IPS DF 6.9 (cell line): ENCODE measurements around the gene RHO.
"Not testable (repeated sequence)": the region's sequence is repeated elsewhere in the genome, so short reads cannot be mapped to it uniquely, and the experiment has no call there.

ENCODE experiments used
- DNase-seq: peaks from one replicate; pipeline ENCODE4 v3.0.0-alpha.2; 2013; ENCODE audit warnings: low read depth, low spot score
- H3K27ac ChIP-seq: one replicate; pipeline ENCODE4 v1.5.1; 2013; ENCODE audit warnings: low read length, control low read depth
- H3K27me3 ChIP-seq: 2 replicates; pipeline ENCODE4 v1.6.1; 2013; ENCODE audit warnings: mild to moderate bottlenecking, low read length; ENCODE audit not compliant: control insufficient read depth, insufficient read depth
- H3K36me3 ChIP-seq: 2 replicates; pipeline ENCODE4 v1.6.1; 2013; ENCODE audit warnings: low read length; ENCODE audit not compliant: control insufficient read depth, insufficient read depth
- H3K4me1 ChIP-seq: 2 replicates; pipeline ENCODE4 v1.6.1; 2013; ENCODE audit warnings: low read length; ENCODE audit not compliant: control insufficient read depth, insufficient read depth
- H3K4me3 ChIP-seq: 2 replicates; pipeline ENCODE4 v1.5.1; 2013; ENCODE audit warnings: mild to moderate bottlenecking, low read length
- H3K9me3 ChIP-seq: 2 replicates; pipeline ENCODE4 v1.6.1; 2013; ENCODE audit warnings: low read length, inconsistent platforms; ENCODE audit not compliant: control insufficient read depth, insufficient read depth
- WGBS: extraction: QIAGEN DNeasy Blood & Tissue Kit; methylation state at CpG from one replicate; pipeline ENCODE4 v1.1.7; 2013; ENCODE audit warnings: mixed read lengths, missing lambda C conversion rate; ENCODE audit not compliant: insufficient read length, insufficient coverage; 5-methylcytosine and 5-hydroxymethylcytosine counted together

Gene RHO

DNA sequence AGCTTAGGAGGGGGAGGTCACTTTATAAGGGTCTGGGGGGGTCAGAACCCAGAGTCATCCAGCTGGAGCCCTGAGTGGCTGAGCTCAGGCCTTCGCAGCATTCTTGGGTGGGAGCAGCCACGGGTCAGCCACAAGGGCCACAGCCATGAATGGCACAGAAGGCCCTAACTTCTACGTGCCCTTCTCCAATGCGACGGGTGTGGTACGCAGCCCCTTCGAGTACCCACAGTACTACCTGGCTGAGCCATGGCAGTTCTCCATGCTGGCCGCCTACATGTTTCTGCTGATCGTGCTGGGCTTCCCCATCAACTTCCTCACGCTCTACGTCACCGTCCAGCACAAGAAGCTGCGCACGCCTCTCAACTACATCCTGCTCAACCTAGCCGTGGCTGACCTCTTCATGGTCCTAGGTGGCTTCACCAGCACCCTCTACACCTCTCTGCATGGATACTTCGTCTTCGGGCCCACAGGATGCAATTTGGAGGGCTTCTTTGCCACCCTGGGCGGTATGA is at the start of gene RHO:
TSS of gene RHO (plus strand) at position 51 of the 512 bp plus-strand sequence. CDS start at position 146, 95 bp downstream.
- DNase-seq: no peak
- Histone ChIP-seq H3K9me3 (no peaks in the 10 kb centered on the region), H3K27ac (no peak within 1 kb of the TSS), H3K4me3 (no peak within 1 kb of the TSS), H3K36me3 (no peaks in the 10 kb centered on the region), H3K27me3 (no peaks in the 10 kb centered on the region), H3K4me1 (peaks cover 5% of the 10 kb centered on the region)
- WGBS: no CpG with 5 or more reads among the region's 18 CpGs

DNA sequence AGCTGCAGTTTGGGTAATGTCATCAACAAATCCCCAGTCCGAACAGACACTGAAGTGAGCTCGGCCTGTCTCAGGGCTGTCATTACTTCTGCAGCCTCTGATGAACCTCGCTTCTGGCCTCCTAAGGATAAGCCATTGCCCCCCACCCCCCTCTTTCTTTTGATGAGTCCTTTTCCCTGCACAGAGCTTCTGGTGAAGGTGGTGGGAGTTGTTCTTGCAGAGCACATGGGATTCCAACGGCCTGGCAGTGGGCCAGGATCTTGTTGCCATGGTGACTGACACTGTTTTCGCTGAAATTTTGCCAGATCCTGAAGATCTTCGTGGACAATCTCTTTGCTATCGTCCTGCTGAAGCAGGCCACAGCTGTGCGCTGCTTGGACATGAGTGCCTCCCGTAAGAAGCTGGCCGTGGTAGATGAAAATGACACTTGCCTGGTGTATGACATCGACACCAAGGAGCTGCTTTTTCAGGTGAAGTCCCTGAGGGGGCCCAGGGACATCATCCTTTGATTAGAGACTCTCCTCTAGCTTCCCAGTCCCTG is 47.1 kb upstream of the RHO start:
- not testable (repeated sequence) for DNase-seq, H3K27ac ChIP-seq, H3K4me3 ChIP-seq, H3K4me1 ChIP-seq, H3K9me3 ChIP-seq, H3K36me3 ChIP-seq, H3K27me3 ChIP-seq
- WGBS: no CpG with 5 or more reads among the region's 11 CpGs

DNA sequence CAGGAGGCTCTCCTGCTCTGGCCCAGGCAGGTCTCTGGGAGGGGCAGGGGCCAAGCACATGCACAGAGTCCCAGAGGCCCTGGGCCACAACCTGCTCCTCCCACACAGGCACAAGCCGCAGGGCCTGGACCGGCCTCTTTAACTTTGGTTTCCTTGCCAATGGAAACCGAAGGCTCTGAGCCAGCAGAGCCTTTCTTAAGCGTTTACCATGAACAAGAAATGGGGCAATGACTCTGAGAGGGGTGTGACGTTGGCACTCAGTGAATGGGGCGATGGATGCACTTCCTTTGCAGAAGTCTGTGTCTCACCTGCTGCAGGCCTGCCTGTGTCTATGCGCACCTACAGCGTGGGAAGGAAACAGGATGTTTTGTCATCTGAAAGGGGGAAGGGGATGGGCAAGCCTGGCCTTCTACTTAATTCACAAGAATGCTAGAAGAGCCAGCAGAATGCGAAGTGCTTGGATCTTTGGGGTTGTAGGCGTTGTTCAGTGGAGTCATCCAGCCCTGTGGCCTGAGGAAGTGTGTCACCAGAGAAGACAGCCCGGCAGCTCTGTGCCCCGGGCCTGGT is 46.6 kb upstream of the RHO start:
- Histone ChIP-seq H3K9me3 (no peaks in the 10 kb centered on the region), H3K36me3 (0 out of 2 replicates have a peak, but pooled peaks cover 3% of the 10 kb centered on the region), H3K27ac (no peak overlapping the region), H3K4me3 (no peak overlapping the region), H3K4me1 (peaks cover 8% of the 10 kb centered on the region), H3K27me3 (no peaks in the 10 kb centered on the region)
- WGBS: no CpG with 5 or more reads among the region's 12 CpGs
- no peak for DNase-seq

GRCh38 chr3:129482721-129483120 is 45.7 kb upstream of the RHO start:
- no peak overlapping the region for H3K27ac ChIP-seq
- no peak overlapping the region for H3K4me3 ChIP-seq
- H3K36me3 ChIP-seq: 0 out of 2 replicates have a peak, but pooled peaks cover 3% of the 10 kb centered on the region
- WGBS: no CpG with 5 or more reads among the region's 1 CpG
- H3K9me3 ChIP-seq: no peaks in the 10 kb centered on the region
- H3K27me3 ChIP-seq: no peaks in the 10 kb centered on the region
- peaks cover 9% of the 10 kb centered on the region for H3K4me1 ChIP-seq
- DNase-seq: no peak

GRCh38 chr3:129483870-129484269 is 44.6 kb upstream of the RHO start:
- 0 out of 2 replicates have a peak, but pooled peaks cover 3% of the 10 kb centered on the region for H3K36me3 ChIP-seq
- H3K4me3 ChIP-seq: no peak overlapping the region
- H3K9me3 ChIP-seq: no peaks in the 10 kb centered on the region
- H3K27me3 ChIP-seq: no peaks in the 10 kb centered on the region
- 100% methylated on average over 1 of the region's 8 CpGs for WGBS
- H3K4me1 ChIP-seq: peaks cover 9% of the 10 kb centered on the region
- no peak for DNase-seq
- no peak overlapping the region for H3K27ac ChIP-seq

DNA sequence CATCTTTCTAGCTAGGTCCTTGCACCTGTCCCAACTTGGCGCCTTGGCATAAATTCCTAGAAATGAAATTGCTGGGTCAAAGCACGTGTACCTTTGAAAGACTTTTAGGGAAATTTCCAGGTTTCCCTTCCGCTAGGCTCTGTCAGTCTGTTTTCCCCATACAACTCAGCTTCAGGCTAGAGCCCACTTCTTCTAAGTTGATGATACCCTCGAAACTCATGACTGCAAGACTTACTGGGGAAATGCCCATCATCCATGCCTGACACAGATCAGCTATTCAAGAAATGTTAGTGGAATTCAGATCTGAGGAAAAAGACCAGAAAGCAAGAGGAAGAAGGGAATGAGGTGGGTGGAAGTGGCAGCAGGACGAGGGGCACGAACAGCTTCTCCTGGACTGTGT is 43.3 kb upstream of the RHO start:
- H3K27ac ChIP-seq, H3K36me3 ChIP-seq, H3K27me3 ChIP-seq, H3K4me3 ChIP-seq, H3K9me3 ChIP-seq, H3K4me1 ChIP-seq, DNase-seq: not testable (repeated sequence)
- WGBS: no CpG with 5 or more reads among the region's 6 CpGs

GRCh38 chr3:129485721-129486663 is 42.4 kb upstream of the RHO start:
- Histone ChIP-seq H3K9me3 (no peaks in the 10 kb centered on the region), H3K4me3 (no peak overlapping the region; the same call in 1 of the 2 replicates), H3K36me3 (0 out of 2 replicates have a peak, but pooled peaks cover 3% of the 10 kb centered on the region), H3K27ac (no peak overlapping the region), H3K4me1 (peaks cover 9% of the 10 kb centered on the region), H3K27me3 (no peaks in the 10 kb centered on the region)
- no CpG with 5 or more reads among the region's 11 CpGs for WGBS
- no peak for DNase-seq

GRCh38 chr3:129486664-129487035 is 41.8 kb upstream of the RHO start:
- Histone ChIP-seq H3K36me3 (0 out of 2 replicates have a peak, but pooled peaks cover 3% of the 10 kb centered on the region), H3K27me3 (no peaks in the 10 kb centered on the region), H3K9me3 (no peaks in the 10 kb centered on the region), H3K27ac (no peak overlapping the region), H3K4me3 (no peak overlapping the region), H3K4me1 (peaks cover 9% of the 10 kb centered on the region)
- WGBS: no CpG with 5 or more reads among the region's 2 CpGs
- no peak for DNase-seq

- 0 out of 2 replicates have a peak, but pooled peaks cover 3% of the 10 kb centered on the region for H3K36me3 ChIP-seq
- no peak overlapping the region for H3K4me3 ChIP-seq
Observed at GRCh38 chr3:129487183-129487867, 41.1 kb upstream of the RHO start.

GRCh38 chr3:129487868-129488335 is 40.5 kb upstream of the RHO start:
- H3K27me3 ChIP-seq, H3K4me1 ChIP-seq, H3K36me3 ChIP-seq, H3K27ac ChIP-seq, H3K4me3 ChIP-seq, H3K9me3 ChIP-seq, DNase-seq: not testable (repeated sequence)
- no CpG with 5 or more reads among the region's 4 CpGs for WGBS

More at GRCh38 chr3:129487183-129487867, 41.1 kb upstream of the RHO start:
- no peak for DNase-seq
- no CpG with 5 or more reads among the region's 13 CpGs for WGBS
- Histone ChIP-seq H3K4me1 (peaks cover 9% of the 10 kb centered on the region), H3K27me3 (no peaks in the 10 kb centered on the region), H3K27ac (no peak overlapping the region), H3K9me3 (no peaks in the 10 kb centered on the region)
